Left renal pelvis (tissue), 4 donors: ENCODE measurements around the gene UBE3B. TPM values are rescaled to one million over a fixed set of nuclear protein-coding genes. Genes with fewer than 3 reads are reported as not detected.

Source experiments
- DNase-seq, 4 donors: peaks; one replicate each; pipeline ENCODE4 v3.0.0-alpha.2; 2013; ENCODE audit warnings: low read depth in 4 of 4, low spot score in 3 of 4
- polyA plus RNA-seq, 4 donors: library from polyadenylated mRNA; unstranded; fragments of 120-200 nt; gene quantifications; one replicate each; pipeline ENCODE4 v1.2.1, GENCODE V29; 2013; ENCODE audit not compliant: insufficient read length in 4 of 4

Gene UBE3B
- polyA plus RNA-seq, 4 donors = 24.6 to 37.0 (median 29.6) TPM

GRCh38 chr12:109563291-109564284 is 86.2 kb downstream of the UBE3B start:
- DNase-seq = no peak

- DNase-seq = no peak
Measured at GRCh38 chr12:109566424-109566823, 89.0 kb downstream of the UBE3B start.

GRCh38 chr12:109567296-109567695 is 89.9 kb downstream of the UBE3B start:
- DNase-seq = no peak

- DNase-seq = no peak
Measured at GRCh38 chr12:109567967-109568366, 90.5 kb downstream of the UBE3B start.

DNA sequence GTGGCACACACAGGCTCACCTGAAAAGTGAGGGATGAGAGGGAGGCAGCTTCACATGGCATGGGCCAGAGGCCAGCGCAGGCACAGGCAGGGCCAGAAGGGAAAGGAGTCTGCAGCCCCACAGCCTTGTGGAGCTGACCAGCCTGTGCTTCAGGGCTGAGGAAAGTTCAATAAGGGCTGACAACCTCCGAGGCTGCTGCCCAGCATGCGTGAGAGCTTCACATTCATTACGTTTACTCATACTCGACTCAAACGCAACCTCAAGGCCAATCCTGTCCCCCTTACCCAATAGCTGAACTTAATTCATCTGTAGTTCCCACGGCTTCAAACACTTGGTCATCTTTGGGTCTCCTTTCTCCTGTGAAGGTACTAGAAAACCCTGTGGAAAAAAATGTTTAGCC is 91.1 kb downstream of the UBE3B start:
- DNase-seq = no peak

GRCh38 chr12:109571773-109572505 is 94.5 kb downstream of the UBE3B start:
- no peak for DNase-seq

GRCh38 chr12:109572506-109572845 is 95.0 kb downstream of the UBE3B start:
- no peak for DNase-seq

- peak; percentile 95 to 99 (median 97) for DNase-seq
Measured at GRCh38 chr12:109573029-109573913, 95.8 kb downstream of the UBE3B start, which contains the start of the genes MMAB and MVK. Gene MMAB (minus strand): TSS chr12:109573504. CDS start chr12:109573480, 24 bp downstream. Gene MVK (plus strand): TSS chr12:109573794. CDS start chr12:109574823, 1,029 bp downstream.

DNA sequence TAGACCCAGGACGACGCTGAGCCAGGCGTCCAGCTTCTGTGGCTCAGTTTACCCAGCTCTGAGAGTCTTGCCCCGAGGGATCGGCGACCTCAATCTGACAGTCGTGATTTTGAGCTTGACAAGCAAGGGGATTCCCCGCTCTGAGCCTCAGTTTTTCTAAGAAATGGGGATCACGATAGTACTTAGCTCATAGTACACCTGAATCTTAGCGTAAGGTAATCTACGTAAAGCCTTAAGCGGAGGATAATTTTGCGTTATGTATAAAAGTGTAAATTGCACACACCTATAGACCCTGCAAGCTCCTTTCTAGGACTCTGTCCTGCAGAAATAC is 96.4 kb downstream of the UBE3B start:
- no peak for DNase-seq

- DNase-seq = no peak
Measured at GRCh38 chr12:109575683-109576082, 98.2 kb downstream of the UBE3B start.

- no peak for DNase-seq
Measured at GRCh38 chr12:109577311-109577710, 99.9 kb downstream of the UBE3B start.

DNA sequence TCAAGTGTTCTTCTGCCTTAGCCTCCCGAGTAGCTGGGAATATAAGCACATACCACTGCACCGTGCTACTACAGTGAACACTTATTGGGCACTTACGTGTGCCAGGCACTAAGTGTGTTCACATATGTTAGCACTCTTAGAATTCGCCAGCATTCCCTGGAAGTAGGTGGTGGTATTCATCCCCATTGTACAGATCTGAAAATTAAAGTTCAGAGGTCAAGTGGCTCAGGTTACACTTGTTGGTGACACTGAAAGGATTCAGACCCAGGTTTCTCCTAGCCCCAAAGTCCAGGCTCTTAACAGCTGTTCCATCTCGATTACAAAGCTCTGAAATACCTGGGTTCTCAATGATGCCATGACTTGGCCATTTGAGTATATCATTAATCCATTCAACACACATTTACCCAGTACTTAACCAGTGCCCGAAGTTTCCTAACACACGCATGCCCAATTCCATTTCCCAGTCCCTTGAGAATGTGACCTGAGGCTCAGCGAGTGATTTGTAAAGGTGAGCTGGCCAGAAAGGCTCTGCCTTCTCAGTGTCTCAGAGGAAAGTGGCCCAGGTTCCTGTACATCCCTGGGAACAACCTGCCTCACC is 101.0 kb downstream of the UBE3B start:
- no peak for DNase-seq

- no peak for DNase-seq
Measured at GRCh38 chr12:109579639-109580038, 102.2 kb downstream of the UBE3B start.

DNA sequence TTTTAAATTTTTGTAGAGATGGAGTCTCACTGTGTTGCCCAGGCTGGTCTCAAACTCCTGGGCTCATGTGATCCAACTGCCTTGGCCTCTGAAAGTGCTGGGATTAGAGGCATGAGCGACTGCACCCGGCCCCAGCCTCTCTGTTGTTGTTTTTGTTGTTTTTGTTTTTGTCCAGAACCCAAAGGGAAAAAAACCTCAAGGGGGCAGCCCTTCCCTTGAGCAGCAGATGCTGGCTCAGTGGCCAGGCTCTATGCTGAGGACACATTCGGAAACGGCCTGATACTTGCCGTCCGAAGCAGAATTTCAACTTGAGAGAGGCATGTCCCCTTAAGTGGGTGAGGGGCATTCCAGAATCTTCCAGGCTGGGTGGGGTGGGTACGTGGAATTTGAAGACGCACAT is 102.8 kb downstream of the UBE3B start:
- no peak for DNase-seq

- DNase-seq = no peak
Measured at GRCh38 chr12:109580684-109581333, 103.4 kb downstream of the UBE3B start.

DNA sequence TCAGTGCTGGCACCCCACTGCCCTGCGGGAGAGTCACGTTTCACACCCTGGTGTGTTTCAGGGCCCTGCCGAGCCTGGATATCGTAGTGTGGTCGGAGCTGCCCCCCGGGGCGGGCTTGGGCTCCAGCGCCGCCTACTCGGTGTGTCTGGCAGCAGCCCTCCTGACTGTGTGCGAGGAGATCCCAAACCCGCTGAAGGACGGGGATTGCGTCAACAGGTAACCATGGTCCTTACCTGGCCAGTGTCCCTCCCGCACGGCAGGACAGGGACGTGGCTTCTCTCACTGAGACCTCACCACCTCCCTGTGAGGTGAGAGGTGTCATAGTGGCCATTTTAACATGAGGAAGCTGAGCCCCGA is 103.9 kb downstream of the UBE3B start:
- DNase-seq = no peak

DNA sequence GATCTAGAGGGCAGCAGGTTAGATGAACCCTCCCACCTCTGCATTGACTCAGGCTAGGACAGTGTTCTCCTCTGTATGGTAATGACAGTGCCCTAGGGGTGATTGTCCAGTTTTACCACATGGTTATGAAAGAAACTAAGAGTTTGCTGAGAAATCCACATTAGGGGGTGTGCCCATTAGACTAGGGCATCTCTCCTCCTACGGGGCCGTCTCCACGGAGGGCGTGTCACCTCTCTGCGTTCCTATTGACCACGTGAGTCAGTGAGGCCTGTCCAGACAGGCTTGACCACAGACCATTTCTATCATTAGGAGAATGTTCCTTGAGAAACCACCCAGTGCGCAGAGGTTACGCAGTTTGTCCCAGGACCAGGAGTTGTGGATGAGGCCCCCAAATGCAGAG is 104.4 kb downstream of the UBE3B start:
- DNase-seq = no peak

GRCh38 chr12:109582636-109583035 is 105.2 kb downstream of the UBE3B start:
- DNase-seq = no peak

- no peak for DNase-seq
Measured at GRCh38 chr12:109583733-109584132, 106.3 kb downstream of the UBE3B start.
